ENCODE data around the gene BRD1.

GRCh38 chr22:49817359-49817758 is 10.3 kb downstream of the BRD1 start:
- no peak for TF ChIP-seq CTCF (conservative IDR thresholded peaks at IDR 0.05; ENCODE audit: low read depth, low read length)
- no peak for TF ChIP-seq EZH2 (IDR thresholded peaks at IDR 0.05; ENCODE audit: borderline replicate concordance, low read depth, low read length, poor library complexity, severe bottlenecking)

All from A673 (cell line).